NCI-H1092 treated with DMSO at 0.1 percent for 48 hours (cell line): ENCODE results near the gene HIP1R.
A peak's percentile ranks its signal among the peaks of the same experiment; 100 is the strongest.

Experiments
- DNase-seq: peaks from one replicate; lab custom pipeline; 2025; lab: John Stamatoyannopoulos, UW

The HIP1R gene

DNA sequence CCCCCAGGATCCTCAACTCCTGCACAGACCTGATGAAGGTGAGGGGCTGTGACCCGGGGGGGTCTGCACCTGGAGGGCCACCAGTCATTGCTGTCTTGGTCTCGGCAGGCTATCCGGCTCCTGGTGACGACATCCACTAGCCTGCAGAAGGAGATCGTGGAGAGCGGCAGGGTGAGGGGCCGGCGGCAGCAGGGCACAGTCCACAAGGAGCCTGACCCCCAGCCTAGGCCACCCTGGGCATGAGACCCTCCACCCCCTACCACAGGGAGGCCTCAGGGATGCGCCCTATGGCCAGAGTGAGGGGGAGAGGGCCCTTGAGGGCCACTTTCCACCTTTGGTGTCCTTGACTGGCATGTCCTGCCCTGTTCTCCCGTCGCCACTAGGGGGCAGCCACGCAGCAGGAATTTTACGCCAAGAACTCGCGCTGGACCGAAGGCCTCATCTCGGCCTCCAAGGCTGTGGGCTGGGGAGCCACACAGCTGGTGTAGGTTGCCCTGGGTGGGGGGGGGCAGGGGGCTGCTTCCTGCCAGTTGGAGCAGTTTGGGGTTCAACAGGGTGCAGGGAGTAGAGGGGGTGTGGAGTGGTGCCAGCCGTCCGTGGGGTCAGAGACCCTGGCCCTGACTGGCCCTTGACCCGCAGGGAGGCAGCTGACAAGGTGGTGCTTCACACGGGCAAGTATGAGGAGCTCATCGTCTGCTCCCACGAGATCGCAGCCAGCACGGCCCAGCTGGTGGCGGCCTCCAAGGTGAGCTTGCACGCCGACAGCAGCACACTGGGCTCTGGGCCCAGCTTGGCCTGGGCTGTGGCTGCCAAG lies 25.0 kb downstream of the HIP1R start:
- DNase-seq = peak; percentile 34

- no peak for DNase-seq
Observed at GRCh38 chr12:122860854-122861586, 25.8 kb downstream of the HIP1R start.

- DNase-seq = no peak
Observed at GRCh38 chr12:122861587-122861970, 26.3 kb downstream of the HIP1R start.

DNA sequence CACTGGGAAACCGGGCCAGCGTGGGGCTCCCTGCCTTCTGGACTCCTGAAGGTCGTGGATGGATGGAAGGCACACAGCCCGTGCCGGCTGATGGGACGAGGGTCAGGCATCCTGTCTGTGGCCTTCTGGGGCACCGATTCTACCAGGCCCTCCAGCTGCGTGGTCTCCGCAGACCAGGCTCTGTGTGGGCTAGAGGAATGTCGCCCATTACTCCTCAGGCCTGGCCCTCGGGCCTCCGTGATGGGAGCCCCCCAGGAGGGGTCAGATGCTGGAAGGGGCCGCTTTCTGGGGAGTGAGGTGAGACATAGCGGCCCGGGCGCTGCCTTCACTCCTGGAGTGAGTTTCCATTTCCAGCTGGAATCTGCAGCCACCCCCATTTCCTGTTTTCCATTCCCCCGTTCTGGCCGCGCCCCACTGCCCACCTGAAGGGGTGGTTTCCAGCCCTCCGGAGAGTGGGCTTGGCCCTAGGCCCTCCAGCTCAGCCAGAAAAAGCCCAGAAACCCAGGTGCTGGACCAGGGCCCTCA lies 26.9 kb downstream of the HIP1R start:
- DNase-seq = no peak

DNA sequence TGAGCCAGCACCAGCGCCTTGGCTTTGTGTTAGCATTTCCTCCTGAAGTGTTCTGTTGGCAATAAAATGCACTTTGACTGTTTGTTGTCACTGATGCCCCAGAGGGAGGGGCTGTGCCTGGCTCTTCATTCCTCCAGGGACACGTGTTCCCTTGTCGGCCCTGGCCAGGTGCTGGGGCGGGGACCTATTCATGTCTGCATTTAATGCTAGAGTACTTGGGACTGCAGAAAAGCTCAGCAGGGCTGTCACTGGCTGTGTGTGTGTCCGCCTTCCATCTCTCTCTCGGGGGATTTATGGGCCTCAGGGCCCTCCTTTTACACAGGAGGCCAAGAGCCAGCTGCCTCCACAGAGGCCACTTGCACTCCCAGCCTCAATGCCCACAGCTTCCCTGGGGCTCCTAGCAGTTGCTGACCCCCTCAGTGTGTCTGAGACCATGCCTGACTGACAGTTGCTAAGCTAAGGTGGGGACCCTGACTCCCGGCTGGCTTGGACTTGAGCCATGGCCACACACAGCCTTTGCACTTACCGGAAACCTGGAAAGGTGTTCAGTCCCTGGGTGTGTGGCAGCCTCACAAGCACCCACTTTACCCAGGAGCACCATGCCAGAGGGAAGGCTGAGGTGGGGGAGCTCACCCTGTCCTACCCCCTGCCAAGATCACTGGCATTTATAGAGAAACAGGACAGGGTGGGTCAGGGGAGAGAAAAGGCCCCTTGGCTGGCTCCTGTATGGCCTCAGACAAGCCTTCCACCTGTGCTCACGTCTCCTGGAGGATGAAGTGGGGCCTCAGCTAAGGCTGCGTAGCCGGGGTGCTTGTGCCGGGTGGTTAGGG lies 27.8 kb downstream of the HIP1R start:
- peak; percentile 10 for DNase-seq

- no peak for DNase-seq
Observed at GRCh38 chr12:122864894-122865253, 29.6 kb downstream of the HIP1R start.

GRCh38 chr12:122865268-122866231 lies 30.3 kb downstream of the HIP1R start:
- DNase-seq = peak; percentile 3

GRCh38 chr12:122866379-122866778 lies 31.1 kb downstream of the HIP1R start:
- DNase-seq = no peak

GRCh38 chr12:122866950-122867607 lies 31.8 kb downstream of the HIP1R start:
- no peak for DNase-seq

DNA sequence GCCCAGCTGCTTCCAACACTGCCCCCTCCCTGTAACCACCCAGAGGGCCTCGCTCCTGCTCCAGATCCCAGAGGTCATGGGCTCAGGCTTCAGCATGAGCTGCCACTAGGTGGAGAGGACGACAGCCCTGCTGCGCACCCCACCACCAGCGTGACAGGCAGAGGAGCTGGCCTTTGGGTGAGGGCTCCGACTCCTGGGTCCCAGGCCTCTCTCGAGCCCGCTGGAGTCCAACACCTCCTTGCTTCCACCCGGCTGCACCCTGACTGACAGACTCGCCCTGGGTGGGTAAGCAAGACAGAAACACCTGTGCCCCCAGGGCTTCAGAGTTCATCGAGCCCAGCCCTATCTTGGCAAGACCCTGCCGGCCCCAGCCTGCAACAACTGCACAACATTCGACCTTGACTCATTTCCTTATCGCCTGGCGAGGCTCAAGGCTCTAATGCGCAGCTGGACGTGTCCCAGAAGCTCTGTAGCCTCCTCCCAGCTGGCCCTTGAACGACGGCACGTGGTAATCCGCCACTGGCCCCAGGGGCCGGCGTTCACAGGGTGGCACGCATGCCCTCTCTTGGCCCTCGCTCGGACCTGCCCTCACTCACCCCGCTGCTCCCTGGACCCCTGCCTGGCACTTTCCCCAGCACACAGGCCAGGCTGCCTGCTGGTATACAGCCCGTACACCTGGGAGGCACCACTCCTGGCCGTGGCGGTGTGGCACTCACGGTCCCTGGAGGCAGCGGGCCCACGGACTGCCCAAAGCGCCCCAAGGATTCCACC lies 32.6 kb downstream of the HIP1R start:
- no peak for DNase-seq

DNA sequence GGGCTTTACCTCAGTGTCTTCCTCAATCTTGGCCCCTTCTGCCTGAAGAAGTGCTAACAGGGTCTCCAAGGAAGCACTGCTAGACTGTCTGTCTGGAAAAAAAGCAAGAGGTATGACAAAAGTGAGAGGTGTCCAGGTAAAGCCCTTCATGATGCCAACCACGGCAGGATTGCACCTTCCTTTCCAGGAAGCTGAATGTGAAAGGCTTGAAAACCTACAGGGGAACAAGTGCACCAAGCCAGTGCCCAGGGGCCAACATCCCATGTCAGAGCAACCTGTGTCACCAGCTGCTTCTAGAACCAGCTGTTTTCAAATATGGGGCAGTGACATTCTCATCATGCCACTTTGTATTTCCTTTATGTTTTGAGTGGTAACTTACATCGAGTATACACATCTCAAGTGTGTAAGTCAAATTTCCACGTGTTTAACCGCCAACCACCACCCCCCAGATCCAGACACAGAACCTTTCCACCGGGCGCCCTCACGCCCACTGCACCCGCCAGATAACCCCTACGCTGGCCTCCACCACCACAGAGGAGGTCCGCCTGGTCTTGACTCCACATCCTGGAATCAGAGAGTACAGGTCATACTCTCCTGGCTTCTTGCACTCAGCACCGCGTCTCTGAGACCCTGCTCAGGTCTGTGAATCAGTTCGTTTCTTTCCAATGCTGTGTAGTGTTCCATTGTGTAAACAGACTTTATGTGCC lies 33.4 kb downstream of the HIP1R start:
- DNase-seq = no peak

DNA sequence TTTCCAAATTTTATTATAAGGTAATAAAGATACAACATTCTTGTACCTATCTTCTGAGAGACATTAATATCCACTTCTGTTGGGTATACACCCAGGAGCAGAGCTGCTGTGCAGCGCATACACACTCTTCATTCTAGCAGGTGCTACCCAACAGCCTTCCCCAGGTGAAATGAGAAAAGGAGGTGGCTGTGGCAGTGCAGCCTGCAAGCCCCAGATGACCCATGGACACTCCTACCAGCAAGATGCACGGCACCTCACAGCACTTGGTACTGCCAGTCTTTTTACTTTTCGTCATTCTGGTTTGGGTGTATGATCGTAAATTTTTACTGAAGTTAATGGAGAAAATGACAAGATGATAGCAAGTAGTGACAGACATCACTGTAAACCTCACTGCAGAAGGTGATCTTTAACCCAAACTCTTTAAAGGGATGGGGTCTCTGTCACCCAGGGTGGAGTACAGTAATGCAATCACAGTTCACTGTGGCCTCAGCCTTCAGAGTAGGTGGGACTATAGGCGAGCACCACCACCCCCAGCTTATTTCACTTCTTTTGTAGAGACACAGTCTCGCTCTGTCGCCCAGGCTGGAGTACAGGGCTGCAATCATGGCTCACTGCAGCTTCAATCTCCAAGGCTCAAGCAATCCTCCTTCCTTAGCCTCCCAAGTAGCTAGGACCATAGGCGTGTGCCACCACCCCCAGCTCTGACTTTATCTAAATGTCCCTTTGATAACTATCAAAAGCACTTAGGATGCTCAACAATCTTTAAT lies 34.1 kb downstream of the HIP1R start:
- no peak for DNase-seq

- no peak for DNase-seq
Observed at GRCh38 chr12:122870163-122870842, 35.0 kb downstream of the HIP1R start.

- DNase-seq = peak; percentile 53
Observed at GRCh38 chr12:122870867-122871664, 35.8 kb downstream of the HIP1R start.

- DNase-seq = peak; percentile 77
Observed at GRCh38 chr12:122871851-122872780, 36.9 kb downstream of the HIP1R start.

- DNase-seq = peak; percentile 54
Observed at GRCh38 chr12:122872815-122873361, 37.6 kb downstream of the HIP1R start.
